BE2C (cell line): ENCODE results near the gene UBE2G1.

Experiments used
- DNase-seq: peaks from one replicate; pipeline ENCODE4 v3.0.0-alpha.2; 2020
- H3K27me3 ChIP-seq: fragments of 250-450 bp; sonication (Bioruptor Pico); 2 replicates; pipeline ENCODE4 v1.5.1; 2020; ENCODE audit warnings: mild to moderate bottlenecking
- H3K36me3 ChIP-seq: fragments of 250-450 bp; sonication (Bioruptor Pico); 2 replicates; pipeline ENCODE4 v1.5.1; 2020; ENCODE audit warnings: mild to moderate bottlenecking
- H3K4me1 ChIP-seq: fragments of 250-450 bp; sonication (Bioruptor Pico); 2 replicates; pipeline ENCODE4 v1.5.1; 2020
- H3K4me3 ChIP-seq: 2 replicates; pipeline ENCODE4 v1.5.1; 2011; ENCODE audit warnings: low read depth, low read length
- H3K9me3 ChIP-seq: fragments of 250-450 bp; sonication (Bioruptor Pico); 2 replicates; pipeline ENCODE4 v1.5.1; 2020
- CTCF ChIP-seq: IDR thresholded peaks from 2 replicates; pipeline ENCODE4 v1.5.1; 2012; ENCODE audit warnings: mild to moderate bottlenecking, low read depth, low read length

The UBE2G1 gene

DNA sequence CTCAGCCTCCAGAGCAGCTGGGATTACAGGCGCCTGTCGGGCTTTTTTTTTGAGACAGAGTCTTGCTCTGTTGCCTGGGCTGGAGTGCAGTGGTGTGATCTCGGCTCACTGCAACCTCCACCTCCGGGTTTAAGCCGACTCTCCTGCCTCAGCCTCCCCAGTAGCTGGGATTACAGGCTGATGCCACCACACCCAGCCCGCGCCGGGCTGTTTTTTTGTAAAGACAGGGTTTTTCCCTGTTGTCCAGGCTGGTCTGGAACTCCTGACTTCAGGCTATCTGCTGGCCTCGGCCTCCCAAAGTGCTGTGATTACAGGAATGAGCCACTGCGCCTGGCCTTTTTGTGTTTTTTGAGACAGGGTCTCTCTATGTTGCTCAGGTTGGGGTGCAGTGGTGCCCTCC, 39.9 kb upstream of the UBE2G1 start:
- Histone ChIP-seq H3K9me3 (no peaks in the 10 kb centered on the region), H3K27me3 (no peaks in the 10 kb centered on the region), H3K4me3 (no peak overlapping the region), H3K4me1 (no peaks in the 10 kb centered on the region), H3K36me3 (no peaks in the 10 kb centered on the region)
- no peak for TF ChIP-seq CTCF
- no peak for DNase-seq

DNA sequence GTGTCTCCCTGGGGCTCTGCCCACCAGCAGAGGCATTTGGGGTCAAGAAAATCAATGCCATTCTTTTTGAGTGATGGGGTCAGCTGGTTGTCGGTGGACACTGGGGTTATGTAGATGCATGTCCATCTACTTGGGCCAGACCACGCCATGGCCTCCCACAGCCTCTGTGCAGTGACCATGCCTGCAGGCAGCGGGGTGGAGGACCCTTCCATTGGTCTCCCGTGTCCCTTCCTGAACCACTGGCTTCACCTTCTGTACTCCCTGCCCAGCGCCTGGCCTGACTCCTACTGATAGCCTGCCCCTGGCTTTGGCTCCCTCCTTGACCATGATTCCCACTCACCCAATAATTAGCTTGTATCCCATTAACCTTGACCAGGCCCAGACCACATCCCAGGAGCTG, 39.2 kb upstream of the UBE2G1 start:
- no peaks in the 10 kb centered on the region for H3K9me3 ChIP-seq
- no peaks in the 10 kb centered on the region for H3K27me3 ChIP-seq
- DNase-seq: no peak
- no peaks in the 10 kb centered on the region for H3K36me3 ChIP-seq
- no peak for TF ChIP-seq CTCF
- H3K4me3 ChIP-seq: no peak overlapping the region
- H3K4me1 ChIP-seq: no peaks in the 10 kb centered on the region

DNA sequence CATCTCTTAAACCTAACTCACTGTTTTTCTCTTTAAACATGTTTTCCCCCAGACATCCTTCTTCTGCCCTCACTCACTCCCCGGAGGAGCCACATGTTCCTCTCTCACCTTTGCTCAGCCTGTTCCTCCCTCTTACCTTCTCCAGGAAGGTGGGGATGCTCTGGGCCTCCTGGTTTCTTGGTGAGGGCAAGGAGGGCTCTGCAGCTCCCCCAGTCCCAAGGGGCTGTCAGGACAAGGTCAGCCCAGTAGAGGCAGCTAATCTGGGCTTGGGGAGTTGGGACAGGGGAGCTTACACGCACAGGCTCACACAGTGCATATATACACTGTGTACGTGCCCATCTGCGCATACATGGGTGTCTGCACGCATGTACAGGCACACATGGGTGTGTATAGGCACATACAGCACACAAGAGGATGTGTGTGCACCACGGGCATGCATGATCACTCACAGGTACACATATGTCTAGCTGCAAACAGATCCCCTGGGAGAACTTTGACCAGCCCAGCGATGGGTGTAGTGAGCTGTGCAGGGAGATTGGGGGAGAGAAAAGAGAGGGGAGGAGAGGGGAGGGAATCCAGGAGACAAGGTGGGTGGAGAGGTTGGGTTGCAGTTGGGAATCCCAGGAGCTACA, 38.7 kb upstream of the UBE2G1 start:
- TF ChIP-seq CTCF: no peak
- no peak for DNase-seq
- Histone ChIP-seq H3K27me3 (no peaks in the 10 kb centered on the region), H3K9me3 (no peaks in the 10 kb centered on the region), H3K4me1 (no peaks in the 10 kb centered on the region), H3K36me3 (no peaks in the 10 kb centered on the region), H3K4me3 (no peak overlapping the region)

GRCh38 chr17:4397840-4398239, 31.4 kb upstream of the UBE2G1 start:
- DNase-seq: no peak
- Histone ChIP-seq H3K9me3 (no peaks in the 10 kb centered on the region), H3K27me3 (no peaks in the 10 kb centered on the region), H3K4me1 (no peaks in the 10 kb centered on the region), H3K4me3 (no peak overlapping the region), H3K36me3 (no peaks in the 10 kb centered on the region)
- no peak for TF ChIP-seq CTCF

DNA sequence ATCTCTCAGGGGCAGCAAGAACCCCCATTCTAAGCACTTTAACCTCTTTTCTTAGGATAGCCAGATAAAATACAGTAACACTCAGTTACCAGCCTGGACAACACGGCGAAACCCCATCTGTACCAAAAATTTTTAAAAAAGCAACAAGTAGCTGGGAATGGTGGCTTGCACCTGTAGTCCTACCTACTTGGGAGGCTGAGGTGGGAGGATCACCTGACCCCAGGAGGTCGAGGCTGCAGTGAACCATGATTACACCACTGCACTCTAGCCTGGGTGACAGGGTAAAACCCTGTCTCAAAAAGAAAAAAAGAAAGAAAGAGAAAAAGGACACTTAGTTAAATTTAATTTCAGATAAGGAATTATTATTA, 28.6 kb upstream of the UBE2G1 start:
- no peak overlapping the region for H3K4me3 ChIP-seq
- no peaks in the 10 kb centered on the region for H3K9me3 ChIP-seq
- no peaks in the 10 kb centered on the region for H3K36me3 ChIP-seq
- no peaks in the 10 kb centered on the region for H3K4me1 ChIP-seq
- TF ChIP-seq CTCF: no peak
- H3K27me3 ChIP-seq: no peaks in the 10 kb centered on the region
- DNase-seq: no peak

DNA sequence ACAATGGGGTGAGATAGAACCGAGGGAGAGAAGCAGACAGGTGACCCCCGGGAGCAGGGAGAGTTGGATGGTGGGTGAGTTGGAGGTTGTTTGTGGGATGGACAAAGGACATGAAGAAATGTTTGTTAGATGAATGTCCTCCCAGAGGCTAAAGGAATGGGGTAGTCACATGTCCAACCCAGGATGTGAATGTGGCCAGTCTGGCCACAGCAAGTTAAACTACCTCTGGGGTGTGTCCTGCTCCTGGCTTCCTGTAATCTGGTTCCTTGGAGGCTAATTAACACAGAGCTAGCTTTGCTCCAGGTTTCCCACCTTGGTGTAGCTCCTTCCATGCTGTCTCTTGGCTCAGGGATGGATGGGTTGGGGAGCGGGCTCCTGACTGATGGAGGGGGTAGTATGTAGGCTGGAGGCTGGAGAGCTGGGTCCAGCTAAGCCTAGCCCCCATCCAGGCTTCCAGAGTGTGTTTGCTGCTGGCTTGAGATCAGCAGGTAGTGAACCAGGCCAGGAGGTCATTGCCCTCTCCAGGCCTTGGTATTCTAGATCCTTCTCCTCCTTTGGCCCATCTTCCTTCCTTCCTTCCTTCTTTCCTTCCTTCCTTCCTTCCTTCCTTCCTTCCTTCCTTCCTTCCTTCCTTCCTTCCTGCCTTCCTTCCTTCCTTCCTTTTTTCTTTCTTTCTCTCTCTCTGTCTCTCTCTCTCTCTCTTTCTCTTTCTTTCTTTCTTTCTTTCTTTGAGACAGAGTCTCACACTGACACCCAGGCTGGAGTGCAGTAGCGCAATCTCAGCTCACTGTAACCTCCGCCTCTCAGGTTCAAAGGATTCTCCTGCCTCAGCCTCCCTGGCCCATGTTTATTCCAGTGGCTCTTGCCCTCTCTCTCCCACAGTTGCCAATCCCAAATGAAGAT, 28.0 kb upstream of the UBE2G1 start:
- no peak overlapping the region for H3K4me3 ChIP-seq
- H3K9me3 ChIP-seq: no peaks in the 10 kb centered on the region
- H3K27me3 ChIP-seq: no peaks in the 10 kb centered on the region
- H3K36me3 ChIP-seq: no peaks in the 10 kb centered on the region
- no peaks in the 10 kb centered on the region for H3K4me1 ChIP-seq
- DNase-seq: no peak
- TF ChIP-seq CTCF: no peak
